ENCODE data around the gene RIMBP2.
"Not testable (repeated sequence)": the region's sequence is repeated elsewhere in the genome, so short reads cannot be mapped to it uniquely, and the experiment has no call there.

The RIMBP2 gene

GRCh38 chr12:130706311-130706710, 9.8 kb downstream of the RIMBP2 start:
- no peak for DNase-seq

GRCh38 chr12:130705178-130705822, 10.8 kb downstream of the RIMBP2 start:
- no peak for DNase-seq

GRCh38 chr12:130704606-130705005, 11.5 kb downstream of the RIMBP2 start:
- DNase-seq: no peak

GRCh38 chr12:130703733-130704375, 12.2 kb downstream of the RIMBP2 start:
- no peak for DNase-seq

GRCh38 chr12:130702966-130703732, 12.9 kb downstream of the RIMBP2 start:
- DNase-seq: no peak

GRCh38 chr12:130701402-130701744, 14.7 kb downstream of the RIMBP2 start:
- DNase-seq: no peak

- DNase-seq: no peak
Measured at GRCh38 chr12:130700492-130701401, 15.4 kb downstream of the RIMBP2 start.

GRCh38 chr12:130698106-130698505, 18.0 kb downstream of the RIMBP2 start:
- DNase-seq: no peak

GRCh38 chr12:130696379-130697100, 19.6 kb downstream of the RIMBP2 start:
- DNase-seq: no peak

GRCh38 chr12:130695061-130695460, 21.0 kb downstream of the RIMBP2 start:
- no peak for DNase-seq

GRCh38 chr12:130689408-130690405, 26.4 kb downstream of the RIMBP2 start:
- DNase-seq: no peak

GRCh38 chr12:130688999-130689398, 27.1 kb downstream of the RIMBP2 start:
- DNase-seq: not testable (repeated sequence)

- DNase-seq: no peak
Measured at GRCh38 chr12:130687796-130688778, 28.0 kb downstream of the RIMBP2 start.

- DNase-seq: no peak
Measured at GRCh38 chr12:130687190-130687589, 28.9 kb downstream of the RIMBP2 start.

GRCh38 chr12:130686511-130686991, 29.5 kb downstream of the RIMBP2 start:
- DNase-seq: peak in 7 of 56 donors; percentile 3 to 38 (median 8)

- no peak for DNase-seq
Measured at GRCh38 chr12:130685850-130686249, 30.2 kb downstream of the RIMBP2 start.

- DNase-seq: no peak
Measured at GRCh38 chr12:130685250-130685787, 30.8 kb downstream of the RIMBP2 start.

- DNase-seq: no peak
Measured at GRCh38 chr12:130683811-130684210, 32.3 kb downstream of the RIMBP2 start.

Data from amygdala (tissue), 56 donors.